Measurements from ENCODE around the gene INO80D.

- TF ChIP-seq, protein P1, sequence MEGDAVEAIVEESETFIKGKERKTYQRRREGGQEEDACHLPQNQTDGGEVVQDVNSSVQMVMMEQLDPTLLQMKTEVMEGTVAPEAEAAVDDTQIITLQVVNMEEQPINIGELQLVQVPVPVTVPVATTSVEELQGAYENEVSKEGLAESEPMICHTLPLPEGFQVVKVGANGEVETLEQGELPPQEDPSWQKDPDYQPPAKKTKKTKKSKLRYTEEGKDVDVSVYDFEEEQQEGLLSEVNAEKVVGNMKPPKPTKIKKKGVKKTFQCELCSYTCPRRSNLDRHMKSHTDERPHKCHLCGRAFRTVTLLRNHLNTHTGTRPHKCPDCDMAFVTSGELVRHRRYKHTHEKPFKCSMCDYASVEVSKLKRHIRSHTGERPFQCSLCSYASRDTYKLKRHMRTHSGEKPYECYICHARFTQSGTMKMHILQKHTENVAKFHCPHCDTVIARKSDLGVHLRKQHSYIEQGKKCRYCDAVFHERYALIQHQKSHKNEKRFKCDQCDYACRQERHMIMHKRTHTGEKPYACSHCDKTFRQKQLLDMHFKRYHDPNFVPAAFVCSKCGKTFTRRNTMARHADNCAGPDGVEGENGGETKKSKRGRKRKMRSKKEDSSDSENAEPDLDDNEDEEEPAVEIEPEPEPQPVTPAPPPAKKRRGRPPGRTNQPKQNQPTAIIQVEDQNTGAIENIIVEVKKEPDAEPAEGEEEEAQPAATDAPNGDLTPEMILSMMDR (IDR thresholded peaks at IDR 0.05) = no peak
- no peak for TF ChIP-seq EZH2phosphoT487 (IDR thresholded peaks at IDR 0.05)
Observed at GRCh38 chr2:205965707-205966106, 120.3 kb downstream of the INO80D start.
